ENCODE results near the gene ELK1.

- TF ChIP-seq CTCF (conservative IDR thresholded peaks at IDR 0.05; ENCODE audit: low read depth in 2 of 2): no peak
- no peak for TF ChIP-seq ETS1 (IDR thresholded peaks at IDR 0.05)
- no peak for TF ChIP-seq EZH2phosphoT487 (IDR thresholded peaks at IDR 0.05; ENCODE audit: unreplicated experiment)
Observed at GRCh38 chrX:47612418-47612817, 37.9 kb downstream of the ELK1 start.

Data from GM23338 (cell line).